HG02981 (cell line): ENCODE measurements around the gene ALDH2.
"Not testable (repeated sequence)": the region's sequence is repeated elsewhere in the genome, so short reads cannot be mapped to it uniquely, and the experiment has no call there.

Source experiments
- ATAC-seq: cut with Tn5 transposase; IDR thresholded peaks from one replicate; pipeline ENCODE4 v1.9.1; 2021; ENCODE audit warnings: mild to moderate bottlenecking, moderate library complexity; ENCODE audit not compliant: unreplicated experiment

ALDH2 gene

GRCh38 chr12:111823891-111824290, 57.2 kb downstream of the ALDH2 start:
- ATAC-seq, result no peak

- not testable (repeated sequence) for ATAC-seq
Measured at GRCh38 chr12:111824312-111824711, 57.6 kb downstream of the ALDH2 start.

- ATAC-seq, result no peak
Measured at GRCh38 chr12:111825509-111825908, 58.8 kb downstream of the ALDH2 start.

GRCh38 chr12:111826316-111826715, 59.6 kb downstream of the ALDH2 start:
- no peak for ATAC-seq

- ATAC-seq, result no peak
Measured at GRCh38 chr12:111826992-111827391, 60.3 kb downstream of the ALDH2 start.

- ATAC-seq, result no peak
Measured at GRCh38 chr12:111827907-111828306, 61.2 kb downstream of the ALDH2 start.

- no peak for ATAC-seq
Measured at GRCh38 chr12:111828338-111828979, 61.7 kb downstream of the ALDH2 start.

- ATAC-seq, result not testable (repeated sequence)
Measured at GRCh38 chr12:111829635-111830034, 62.9 kb downstream of the ALDH2 start.

- not testable (repeated sequence) for ATAC-seq
Measured at GRCh38 chr12:111834740-111835386, 68.1 kb downstream of the ALDH2 start.

- ATAC-seq, result not testable (repeated sequence)
Measured at GRCh38 chr12:111835531-111836181, 68.9 kb downstream of the ALDH2 start.

GRCh38 chr12:111838353-111838752, 71.6 kb downstream of the ALDH2 start:
- ATAC-seq, result no peak

- no peak for ATAC-seq
Measured at GRCh38 chr12:111840807-111841206, 74.1 kb downstream of the ALDH2 start.

- ATAC-seq, result no peak
Measured at GRCh38 chr12:111841236-111841749, 74.6 kb downstream of the ALDH2 start.

- ATAC-seq, result peak; percentile 83
Measured at GRCh38 chr12:111841750-111842555, 75.2 kb downstream of the ALDH2 start, which contains the start of gene MAPKAPK5. TSS of gene MAPKAPK5 (plus strand) at chr12:111842228. CDS start at chr12:111842734, 506 bp downstream.

- ATAC-seq, result peak; percentile 16
Measured at GRCh38 chr12:111842556-111843396, 76.0 kb downstream of the ALDH2 start.

GRCh38 chr12:111846016-111846415, 79.3 kb downstream of the ALDH2 start:
- ATAC-seq, result no peak

- no peak for ATAC-seq
Measured at GRCh38 chr12:111850526-111850925, 83.8 kb downstream of the ALDH2 start.

GRCh38 chr12:111858186-111858585, 91.5 kb downstream of the ALDH2 start:
- ATAC-seq, result no peak

GRCh38 chr12:111858778-111859177, 92.0 kb downstream of the ALDH2 start:
- no peak for ATAC-seq

- ATAC-seq, result no peak
Measured at GRCh38 chr12:111864913-111865312, 98.2 kb downstream of the ALDH2 start.
